Measurements from ENCODE around the gene WDFY2.

- TF ChIP-seq CTCF (conservative IDR thresholded peaks at IDR 0.05; ENCODE audit: low read depth in 2 of 2) (no peak), EZH2phosphoT487 (IDR thresholded peaks at IDR 0.05; ENCODE audit: unreplicated experiment) (no peak), EZH2 (IDR thresholded peaks at IDR 0.05; ENCODE audit: low read depth, unreplicated experiment) (no peak), CREB1 (CRISPR knock-in tag; IDR thresholded peaks at IDR 0.05; ENCODE audit: low read depth) (no peak), POLR2AphosphoS5 (IDR thresholded peaks at IDR 0.05; ENCODE audit: low read depth) (no peak), ZNF114 (CRISPR knock-in tag; IDR thresholded peaks at IDR 0.05) (no peak)
Observed at GRCh38 chr13:51682686-51683085, 98.4 kb downstream of the WDFY2 start.
